HCT116 (cell line): ENCODE measurements around the gene PAK1. TPM values are rescaled to one million over a fixed set of nuclear protein-coding genes. Genes with fewer than 3 reads are reported as not detected.

Source experiments
- ATAC-seq: fragments of 200-7000 bp; cut with Tn5 transposase; 2 replicates; pipeline ENCODE4 v1.9.1; 2020; ENCODE audit warnings: mild to moderate bottlenecking, moderate library complexity
- BruUV-seq: library from RNA; stranded (reverse); fragments of 400-500 nt; replicated peaks from 2 replicates; lab custom pipeline; 2021; lab: Mats Ljungman, UMichigan
- CTCF ChIA-PET: fragments of 300-600 bp; sonication (Branson Sonifier 250); formaldehyde crosslinking; loops from one replicate; lab custom pipeline; 2021; ENCODE audit warnings: antibody characterized with exemption; lab: Charles Lee
- POLR2A ChIA-PET: fragments of 300-600, 350-600 bp; sonication (Branson Sonifier 250); formaldehyde crosslinking; loops from one replicate; lab custom pipeline; 2021; ENCODE audit warnings: antibody characterized with exemption; lab: Charles Lee
- RAD21 ChIA-PET, 2 experiments: fragments of 300-600 bp; sonication (Branson Sonifier 250); formaldehyde crosslinking; loops; one replicate each; lab custom pipeline; 2023; ENCODE audit warnings: low total read pairs in 2 of 2; ENCODE audit not compliant: uncharacterized antibody in 2 of 2, unreplicated experiment in 2 of 2, low non-redundant PET in 1 of 2; lab: Charles Lee
- DNase-seq: peaks from one replicate; pipeline ENCODE4 v3.0.0-alpha.2; 2010; ENCODE audit warnings: low read depth, low spot score
- H2AFZ ChIP-seq: fragments of 200-600 bp; shearing (Covaris generic), sonication (generic); 2 replicates; pipeline ENCODE4 v1.6.1; 2017; ENCODE audit warnings: low read depth, mixed run types, mixed read lengths, antibody characterized with exemption, low read length; ENCODE audit not compliant: poor library complexity, severe bottlenecking
- H3K27ac ChIP-seq: 2 replicates; pipeline ENCODE4 v1.5.1; 2012; ENCODE audit warnings: low read depth, low read length
- H3K27me3 ChIP-seq: fragments of 200-600 bp; sonication (generic); 2 replicates; pipeline ENCODE4 v1.6.1; 2016; ENCODE audit warnings: mixed run types, low read length, mixed read lengths; ENCODE audit not compliant: insufficient read depth
- H3K36me3 ChIP-seq, 2 experiments: fragments of 200-500 bp in 1 of 2; fragments of 200-600 bp in 1 of 2; sonication (Bioruptor generic) in 1 of 2; sonication (generic) in 1 of 2; 2 replicates each; pipeline versions ENCODE4 v1.5.1 to v1.6.1; 2014 to 2016; ENCODE audit warnings: low read length in 2 of 2, inconsistent platforms in 1 of 2, mixed read lengths in 1 of 2, mixed run types in 1 of 2; ENCODE audit not compliant: insufficient read depth in 2 of 2, control insufficient read depth in 1 of 2
- H3K4me1 ChIP-seq, 2 experiments: fragments of 200-600 bp in 1 of 2; sonication (generic) in 1 of 2; 2 replicates each; pipeline versions ENCODE4 v1.5.1 to v1.6.1; 2012 to 2017; ENCODE audit warnings: low read length in 2 of 2, inconsistent platforms in 1 of 2, mild to moderate bottlenecking in 1 of 2, mixed read lengths in 1 of 2, mixed run types in 1 of 2, moderate library complexity in 1 of 2; ENCODE audit not compliant: insufficient read depth in 2 of 2, control insufficient read depth in 1 of 2
- H3K4me2 ChIP-seq: fragments of 200-600 bp; sonication (generic); 2 replicates; pipeline ENCODE4 v1.6.1; 2017; ENCODE audit warnings: mixed run types, low read length, mixed read lengths
- H3K4me3 ChIP-seq, 2 experiments: fragments of 200-600 bp in 1 of 2; sonication (generic) in 1 of 2; replicated peaks in 1 of 2; 2 replicates each; pipeline ENCODE4 v1.5.1; 2011 to 2016; ENCODE audit warnings: low read length in 2 of 2, control low read depth in 1 of 2, low read depth in 1 of 2, mild to moderate bottlenecking in 1 of 2, mixed read lengths in 1 of 2, mixed run types in 1 of 2
- H3K79me2 ChIP-seq: fragments of 200-600 bp; sonication (generic); 2 replicates; pipeline ENCODE4 v1.6.1; 2017; ENCODE audit warnings: mild to moderate bottlenecking, mixed run types, low read length, moderate library complexity, mixed read lengths; ENCODE audit not compliant: insufficient read depth
- H3K9ac ChIP-seq: fragments of 200-600 bp; sonication (generic); 2 replicates; pipeline ENCODE4 v1.6.1; 2016; ENCODE audit warnings: low read length, mixed read lengths
- H3K9me2 ChIP-seq: fragments of 200-600 bp; sonication (generic), shearing (Covaris generic); 2 replicates; pipeline ENCODE4 v1.6.1; 2017; ENCODE audit warnings: mixed run types, mild to moderate bottlenecking, moderate library complexity; ENCODE audit not compliant: insufficient read depth
- H3K9me3 ChIP-seq, 2 experiments: fragments of 200-500 bp in 1 of 2; fragments of 200-600 bp in 1 of 2; sonication (Bioruptor generic) in 1 of 2; sonication (generic) in 1 of 2; 2 replicates each; pipeline ENCODE4 v1.6.1; 2014 to 2017; ENCODE audit warnings: low read length in 2 of 2, mixed read lengths in 2 of 2, inconsistent platforms in 1 of 2, low read depth in 1 of 2, mild to moderate bottlenecking in 1 of 2, mixed run types in 1 of 2, moderate library complexity in 1 of 2; ENCODE audit not compliant: control insufficient read depth in 1 of 2, insufficient read depth in 1 of 2
- H4K20me1 ChIP-seq: fragments of 200-600 bp; sonication (generic), shearing (Covaris generic); 2 replicates; pipeline ENCODE4 v1.6.1; 2017; ENCODE audit warnings: mixed run types, mild to moderate bottlenecking, moderate library complexity; ENCODE audit not compliant: insufficient read depth
- CBX3 ChIP-seq: IDR thresholded peaks from 2 replicates; pipeline ENCODE4 v1.6.1; 2012; ENCODE audit warnings: low read depth
- CEBPB ChIP-seq: IDR thresholded peaks from 2 replicates; pipeline ENCODE4 v1.6.1; 2012; ENCODE audit warnings: low read depth
- ELF1 ChIP-seq: IDR thresholded peaks from 2 replicates; pipeline ENCODE4 v1.6.1; 2012; ENCODE audit warnings: low read depth, borderline replicate concordance
- EZH2 ChIP-seq: fragments of 200-600 bp; sonication (generic); IDR thresholded peaks from 2 replicates; pipeline ENCODE4 v1.6.1; 2017; ENCODE audit warnings: antibody characterized with exemption, mixed run types
- EZH2phosphoT487 ChIP-seq: fragments of 200-600 bp; IDR thresholded peaks from 2 replicates; pipeline ENCODE4 v1.6.1; 2018; ENCODE audit warnings: antibody characterized with exemption, borderline replicate concordance
- FOSL1 ChIP-seq: IDR thresholded peaks from 2 replicates; pipeline ENCODE4 v1.6.1; 2012; ENCODE audit warnings: low read depth
- JUND ChIP-seq: IDR thresholded peaks from 2 replicates; pipeline ENCODE4 v1.6.1; 2012
- POLR2A ChIP-seq: IDR thresholded peaks from 2 replicates; pipeline ENCODE4 v1.7.0; 2011; ENCODE audit warnings: borderline replicate concordance; ENCODE audit not compliant: insufficient read depth, insufficient read length; ENCODE audit errors: extremely low read depth
- RAD21 ChIP-seq: IDR thresholded peaks from 2 replicates; pipeline ENCODE4 v1.6.1; 2012; ENCODE audit warnings: low read depth, mild to moderate bottlenecking
- SP1 ChIP-seq: IDR thresholded peaks from 2 replicates; pipeline ENCODE4 v1.6.1; 2012; ENCODE audit warnings: low read depth
- ZBTB33 ChIP-seq: IDR thresholded peaks from 2 replicates; pipeline ENCODE4 v1.6.1; 2011; ENCODE audit warnings: mild to moderate bottlenecking, low read length, moderate library complexity; ENCODE audit not compliant: insufficient replicate concordance; ENCODE audit errors: extremely low read depth
- ZFX ChIP-seq: fragments of 450-650 bp; IDR thresholded peaks from 2 replicates; pipeline ENCODE4 v1.6.1; 2017
- ZNF274 ChIP-seq: fragments of 200-500 bp; sonication (Bioruptor generic); IDR thresholded peaks from 2 replicates; pipeline ENCODE4 v1.6.1; 2014; ENCODE audit warnings: mild to moderate bottlenecking, low read depth, low read length, inconsistent platforms
- intact Hi-C: fragments of 100-400 bp; cut with micrococcal nuclease; formaldehyde crosslinking; loops from 2 replicates; pipeline ENCODE4 v1.10.0; 2022
- total RNA-seq: library from RNA; stranded (reverse); gene quantifications from one replicate; pipeline ENCODE4 v1.2.1, GENCODE V29; 2021; ENCODE audit not compliant: unreplicated experiment

The PAK1 gene
- total RNA-seq, 1 experiment from 2014 or later = 56.1 TPM

DNA sequence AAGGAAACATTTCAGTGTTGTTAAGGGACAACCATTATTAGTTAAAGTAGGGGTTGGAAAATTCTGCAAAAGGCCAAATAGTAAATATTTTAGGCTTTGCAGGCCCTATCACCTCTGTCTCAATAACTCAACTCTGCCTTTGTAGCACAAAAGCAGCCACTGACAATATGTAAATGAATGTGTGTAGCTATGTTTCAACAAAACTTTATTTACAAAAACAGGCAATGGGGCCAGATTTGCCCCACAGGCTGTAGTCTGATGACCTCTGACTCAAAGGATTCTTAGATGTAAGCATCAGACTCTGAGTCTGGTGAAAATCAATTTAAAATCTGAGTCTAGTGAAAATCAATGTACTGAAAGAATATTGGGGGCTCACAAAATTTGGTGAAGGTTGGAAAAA is 50.3 kb downstream of the PAK1 start:
- no peak overlapping the region for H3K9ac ChIP-seq
- H3K4me2 ChIP-seq = no peak overlapping the region
- DNase-seq = no peak
- H3K9me2 ChIP-seq = no peaks in the 10 kb centered on the region
- no peaks in the 10 kb centered on the region for H3K4me1 ChIP-seq
- H4K20me1 ChIP-seq = no peaks in the 10 kb centered on the region
- H3K4me3 ChIP-seq = no peak overlapping the region
- no peaks in the 10 kb centered on the region for H3K27me3 ChIP-seq
- H2AFZ ChIP-seq = no peak overlapping the region
- no peaks in the 10 kb centered on the region for H3K36me3 ChIP-seq
- TF ChIP-seq ZNF274 = no peak
- no peak for TF ChIP-seq ZFX
- TF ChIP-seq JUND = no peak
- TF ChIP-seq CEBPB = no peak
- TF ChIP-seq POLR2A = no peak
- no peak for TF ChIP-seq EZH2
- no peak for TF ChIP-seq EZH2phosphoT487
- TF ChIP-seq RAD21 = no peak
- TF ChIP-seq FOSL1 = no peak
- TF ChIP-seq ZBTB33 = no peak
- TF ChIP-seq CBX3 = no peak
- TF ChIP-seq SP1 = no peak
- TF ChIP-seq ELF1 = no peak
- BruUV-seq = no TSS peak
- H3K9me3 ChIP-seq = no peaks in the 10 kb centered on the region
- intact Hi-C loops = loop anchor here (5.0 kb wide), 1 partner anchor 39 kb away; no protein-coding TSS in a partner anchor
- ATAC-seq = no peak
- H3K79me2 ChIP-seq = no peaks in the 10 kb centered on the region
- no peak overlapping the region for H3K27ac ChIP-seq
- CTCF ChIA-PET = no interaction called here
- POLR2A ChIA-PET = no interaction called here
- RAD21 ChIA-PET = no interaction called here
